Progenitor cell of endocrine pancreas (in vitro differentiated cells): ENCODE measurements around the gene NEMP1. TPM values are rescaled to one million over a fixed set of nuclear protein-coding genes. Genes with fewer than 3 reads are reported as not detected.
"Not testable (repeated sequence)": the region's sequence is repeated elsewhere in the genome, so short reads cannot be mapped to it uniquely, and the experiment has no call there.

Experiments used
- DNase-seq: peaks from one replicate; pipeline ENCODE4 v3.0.0; 2021; ENCODE audit warnings: low spot score; ENCODE audit not compliant: unreplicated experiment
- H3K27ac Mint-ChIP-seq: 2 replicates; pipeline ENCODE4 v1.8.0; 2021; ENCODE audit warnings: mild to moderate bottlenecking, moderate library complexity, mixed read lengths
- H3K27me3 Mint-ChIP-seq: 2 replicates; pipeline ENCODE4 v1.8.0; 2021; ENCODE audit warnings: mixed read lengths
- H3K36me3 Mint-ChIP-seq: 2 replicates; pipeline ENCODE4 v1.8.0; 2022; ENCODE audit warnings: mixed read lengths; ENCODE audit not compliant: insufficient read depth
- H3K4me1 Mint-ChIP-seq: 2 replicates; pipeline ENCODE4 v1.8.0; 2021; ENCODE audit warnings: low read depth, mixed read lengths
- H3K4me3 Mint-ChIP-seq: 2 replicates; pipeline ENCODE4 v1.8.0; 2021; ENCODE audit warnings: low read depth, mild to moderate bottlenecking, moderate library complexity, mixed read lengths
- H3K9me3 Mint-ChIP-seq: 2 replicates; pipeline ENCODE4 v1.8.0; 2021; ENCODE audit warnings: low read depth, mixed read lengths
- total RNA-seq: library from RNA; stranded (reverse); gene quantifications from 2 replicates; pipeline ENCODE4 v1.2.1, GENCODE V29; 2021
- TF ChIP-seq, protein P1 (sequence below): fragments of 200-600 bp; sonication (generic); IDR thresholded peaks from one replicate; pipeline ENCODE4 v1.5.0; 2021; ENCODE audit warnings: antibody characterized with exemption, mild to moderate bottlenecking; ENCODE audit not compliant: unreplicated experiment

Gene NEMP1
- total RNA-seq, 1 donor from 2014 or later = 24.2 TPM

DNA sequence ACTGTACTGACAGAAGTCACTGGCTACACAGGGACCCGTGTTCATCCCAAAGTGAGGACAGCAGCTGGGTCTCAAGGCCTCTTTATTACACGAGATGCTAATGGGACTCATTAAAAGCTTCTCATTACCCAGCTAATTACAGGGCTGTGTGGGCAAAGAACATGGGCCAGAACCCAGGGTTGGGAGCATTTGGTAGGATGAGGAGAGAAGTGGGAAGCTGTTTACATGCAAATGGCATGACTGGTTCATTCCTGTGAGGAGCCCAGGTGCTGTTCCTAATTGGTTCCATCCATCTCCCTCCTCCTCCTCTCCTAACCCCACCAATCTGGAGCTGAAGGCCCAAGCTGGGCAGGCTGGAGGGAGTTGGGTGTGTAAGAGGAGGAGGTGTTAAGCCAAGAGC lies 53.4 kb downstream of the NEMP1 start:
- Mint-ChIP-seq H3K4me1 (peaks cover 5% of the 10 kb centered on the region), H3K4me3 (no peak overlapping the region), H3K36me3 (no peaks in the 10 kb centered on the region), H3K27me3 (peaks cover 21% of the 10 kb centered on the region), H3K27ac (no peak overlapping the region), H3K9me3 (no peaks in the 10 kb centered on the region)
- DNase-seq = no peak
- TF ChIP-seq, protein P1, sequence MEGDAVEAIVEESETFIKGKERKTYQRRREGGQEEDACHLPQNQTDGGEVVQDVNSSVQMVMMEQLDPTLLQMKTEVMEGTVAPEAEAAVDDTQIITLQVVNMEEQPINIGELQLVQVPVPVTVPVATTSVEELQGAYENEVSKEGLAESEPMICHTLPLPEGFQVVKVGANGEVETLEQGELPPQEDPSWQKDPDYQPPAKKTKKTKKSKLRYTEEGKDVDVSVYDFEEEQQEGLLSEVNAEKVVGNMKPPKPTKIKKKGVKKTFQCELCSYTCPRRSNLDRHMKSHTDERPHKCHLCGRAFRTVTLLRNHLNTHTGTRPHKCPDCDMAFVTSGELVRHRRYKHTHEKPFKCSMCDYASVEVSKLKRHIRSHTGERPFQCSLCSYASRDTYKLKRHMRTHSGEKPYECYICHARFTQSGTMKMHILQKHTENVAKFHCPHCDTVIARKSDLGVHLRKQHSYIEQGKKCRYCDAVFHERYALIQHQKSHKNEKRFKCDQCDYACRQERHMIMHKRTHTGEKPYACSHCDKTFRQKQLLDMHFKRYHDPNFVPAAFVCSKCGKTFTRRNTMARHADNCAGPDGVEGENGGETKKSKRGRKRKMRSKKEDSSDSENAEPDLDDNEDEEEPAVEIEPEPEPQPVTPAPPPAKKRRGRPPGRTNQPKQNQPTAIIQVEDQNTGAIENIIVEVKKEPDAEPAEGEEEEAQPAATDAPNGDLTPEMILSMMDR = no peak

DNA sequence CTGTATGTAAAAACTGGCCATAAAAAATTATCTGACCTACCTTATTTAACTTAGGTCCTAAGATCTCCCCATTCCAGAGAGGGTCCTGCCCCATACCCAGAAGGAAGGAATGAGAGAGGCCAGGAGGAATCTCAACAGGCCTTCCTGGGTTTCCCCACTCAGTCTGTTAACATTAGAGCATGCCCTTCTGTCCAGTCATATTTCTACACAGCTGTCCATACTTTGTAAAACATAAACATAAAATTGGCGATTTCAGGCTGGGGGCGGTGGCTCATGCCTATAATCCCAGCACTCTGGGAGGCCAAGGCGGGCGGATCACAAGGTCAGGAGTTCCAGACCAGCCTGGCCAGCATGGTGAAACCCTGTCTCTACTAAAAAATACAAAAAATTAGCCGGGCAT lies 56.3 kb downstream of the NEMP1 start:
- not testable (repeated sequence) for H3K9me3 Mint-ChIP-seq, DNase-seq, H3K27ac Mint-ChIP-seq, H3K4me3 Mint-ChIP-seq, H3K36me3 Mint-ChIP-seq
- peaks cover 10% of the 10 kb centered on the region for H3K4me1 Mint-ChIP-seq
- H3K27me3 Mint-ChIP-seq = peaks cover 15% of the 10 kb centered on the region

DNA sequence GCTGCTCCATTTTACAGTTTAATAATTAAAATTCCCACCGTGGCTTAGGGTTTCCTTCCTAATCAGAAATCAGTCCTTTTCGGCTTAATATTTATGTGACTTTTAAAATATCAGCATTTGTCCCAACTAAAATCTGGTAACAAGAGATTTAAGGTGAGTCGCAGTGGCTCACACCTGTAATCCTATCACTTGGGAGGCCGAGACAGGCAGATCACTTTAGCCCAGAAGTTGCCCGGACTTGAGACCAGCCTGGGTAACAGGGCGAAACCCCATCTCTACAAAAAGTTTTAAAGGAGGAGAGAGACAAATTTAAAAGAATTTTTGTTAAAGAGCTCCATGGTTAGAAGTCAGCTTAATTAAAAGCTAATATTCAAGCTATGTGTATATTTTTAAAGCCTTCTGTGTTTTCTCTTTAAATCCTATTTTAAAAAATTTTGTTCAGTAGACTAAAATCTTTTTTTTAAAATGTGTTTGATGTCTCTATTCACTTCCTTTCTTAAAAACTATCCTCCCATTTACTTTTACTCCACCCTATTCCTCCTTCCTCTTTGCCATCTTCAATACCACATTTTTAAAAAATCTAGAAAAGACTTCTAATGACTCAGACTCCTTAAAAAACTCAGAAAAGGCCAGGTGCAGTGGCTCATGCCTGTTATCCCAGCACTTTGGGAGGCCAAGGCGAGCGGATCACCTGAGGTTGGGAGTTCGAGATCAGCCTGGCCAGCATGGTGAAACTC lies 58.4 kb downstream of the NEMP1 start:
- H3K27me3 Mint-ChIP-seq = peaks cover 5% of the 10 kb centered on the region
- H3K27ac Mint-ChIP-seq = no peak overlapping the region
- no peak overlapping the region for H3K4me3 Mint-ChIP-seq
- no peaks in the 10 kb centered on the region for H3K9me3 Mint-ChIP-seq
- TF ChIP-seq, protein P1 = no peak
- no peak for DNase-seq
- peaks cover 7% of the 10 kb centered on the region for H3K4me1 Mint-ChIP-seq
- no peaks in the 10 kb centered on the region for H3K36me3 Mint-ChIP-seq

GRCh38 chr12:57018906-57019305 lies 59.7 kb downstream of the NEMP1 start:
- Mint-ChIP-seq H3K9me3 (no peaks in the 10 kb centered on the region), H3K4me1 (peaks cover 7% of the 10 kb centered on the region), H3K4me3 (no peak overlapping the region), H3K36me3 (no peaks in the 10 kb centered on the region), H3K27me3 (peaks cover 15% of the 10 kb centered on the region), H3K27ac (peak overlapping the region; percentile 59)
- DNase-seq = no peak
- TF ChIP-seq, protein P1 = no peak

- not testable (repeated sequence) for DNase-seq, H3K36me3 Mint-ChIP-seq, H3K27ac Mint-ChIP-seq, H3K4me1 Mint-ChIP-seq, H3K4me3 Mint-ChIP-seq, H3K9me3 Mint-ChIP-seq
- peaks cover 14% of the 10 kb centered on the region for H3K27me3 Mint-ChIP-seq
Measured at GRCh38 chr12:57018353-57018752, 60.2 kb downstream of the NEMP1 start.

- Mint-ChIP-seq H3K9me3 (no peaks in the 10 kb centered on the region), H3K27ac (no peak within 1 kb of the TSS), H3K36me3 (no peaks in the 10 kb centered on the region), H3K4me3 (no peak within 1 kb of the TSS), H3K27me3 (peaks cover 19% of the 10 kb centered on the region), H3K4me1 (peaks cover 7% of the 10 kb centered on the region)
- TF ChIP-seq, protein P1 = no peak
- no peak for DNase-seq
Measured at GRCh38 chr12:57016348-57016747, 62.2 kb downstream of the NEMP1 start, which contains the start of gene TAC3. TSS of gene TAC3 (minus strand) at chr12:57016529. CDS start at chr12:57015797, 732 bp downstream.
